A549 (cell line): ENCODE results near the gene PRR23A. TPM values are rescaled to one million over a fixed set of nuclear protein-coding genes. Genes with fewer than 3 reads are reported as not detected.

Experiments used
- ATAC-seq, 2 experiments: fragments of 200-7000 bp in 1 of 2; fragments of >200 bp in 1 of 2; cut with Nextera tagmentation in 1 of 2; cut with Tn5 transposase in 1 of 2; 3 replicates each; pipeline versions ENCODE4 v1.8.0 to v1.9.1; 2018 to 2020; ENCODE audit warnings: mild to moderate bottlenecking in 1 of 2, moderate library complexity in 1 of 2
- CTCF ChIA-PET: fragments of 300-600 bp; sonication (Branson Sonifier 250); formaldehyde crosslinking; extraction: SDS; loops from one replicate; lab custom pipeline; 2021; ENCODE audit warnings: antibody characterized with exemption, inconsistent platforms; lab: Yijun Ruan, JAX
- POLR2A ChIA-PET: fragments of 350-600 bp; formaldehyde crosslinking; extraction: SDS; loops from one replicate; lab custom pipeline; 2021; ENCODE audit warnings: antibody characterized with exemption, inconsistent platforms; lab: Yijun Ruan, JAX
- DNase-seq, 2 experiments: peaks; one replicate each; pipeline versions ENCODE4 v3.0.0 to v3.0.0-alpha.2; 2011 to 2016; ENCODE audit warnings: low read depth in 1 of 2, low spot score in 1 of 2
- FAIRE-seq: peaks from 2 replicates; lab custom pipeline; 2011; peaks lifted over from hg19 to GRCh38; lab: Jason Lieb, UNC
- H3K27ac ChIP-seq, 2 experiments: fragments of >200 bp; sonication (Bioruptor Twin); formaldehyde crosslinking; 3 replicates each; pipeline ENCODE4 v1.5.1; 2016 to 2017
- H3K4me1 ChIP-seq: fragments of >200 bp; sonication (Bioruptor Twin); formaldehyde crosslinking; 3 replicates; pipeline ENCODE4 v1.6.1; 2016
- H3K4me2 ChIP-seq: fragments of >200 bp; sonication (Bioruptor Twin); formaldehyde crosslinking; 3 replicates; pipeline ENCODE4 v1.6.1; 2016
- H3K4me3 ChIP-seq: fragments of >200 bp; sonication (Bioruptor Twin); formaldehyde crosslinking; 3 replicates; pipeline ENCODE4 v1.5.1; 2016
- H3K9me3 ChIP-seq: fragments of >200 bp; sonication (Bioruptor Twin); formaldehyde crosslinking; 3 replicates; pipeline ENCODE4 v1.6.1; 2016
- BHLHE40 ChIP-seq: IDR thresholded peaks from 2 replicates; pipeline ENCODE4 v1.6.1; 2012; ENCODE audit warnings: low read depth, low read length, inconsistent platforms
- CBX2 ChIP-seq: fragments of 200-600 bp; sonication (generic); IDR thresholded peaks from 2 replicates; pipeline ENCODE4 v1.6.1; 2016; ENCODE audit warnings: low read depth, mild to moderate bottlenecking, borderline replicate concordance
- ESRRA ChIP-seq: fragments of 150-350 bp; IDR thresholded peaks from 2 replicates; pipeline ENCODE4 v1.6.1; 2014; ENCODE audit warnings: mild to moderate bottlenecking, low read length, borderline replicate concordance
- GATA3 ChIP-seq: IDR thresholded peaks from 2 replicates; pipeline ENCODE4 v1.6.1; 2012; ENCODE audit warnings: borderline replicate concordance
- HES2 ChIP-seq: fragments of >200 bp; sonication (Bioruptor Twin); formaldehyde crosslinking; IDR thresholded peaks from 2 replicates; pipeline ENCODE4 v1.6.1; 2016
- HOXA7 ChIP-seq: fragments of 250-450 bp; sonication (Bioruptor Pico); IDR thresholded peaks from 2 replicates; pipeline ENCODE4 v1.5.0; 2020; ENCODE audit warnings: mild to moderate bottlenecking, moderate library complexity
- HOXB13 ChIP-seq: fragments of 250-450 bp; sonication (Bioruptor Pico); IDR thresholded peaks from 2 replicates; pipeline ENCODE4 v1.5.0; 2020; ENCODE audit warnings: low read depth, mild to moderate bottlenecking, moderate library complexity
- HOXB5 ChIP-seq: fragments of 250-450 bp; sonication (Bioruptor Pico); IDR thresholded peaks from 2 replicates; pipeline ENCODE4 v1.5.0; 2020; ENCODE audit warnings: mild to moderate bottlenecking, moderate library complexity
- JUN ChIP-seq, 2 experiments: fragments of >200 bp; sonication (Bioruptor Twin); formaldehyde crosslinking; IDR thresholded peaks; 2 replicates in 1 of 2; 3 replicates in 1 of 2; pipeline ENCODE4 v1.6.1; 2016 to 2017
- JUNB ChIP-seq: fragments of >200 bp; sonication (Bioruptor Twin); formaldehyde crosslinking; IDR thresholded peaks from 2 replicates; pipeline ENCODE4 v1.6.1; 2016
- KDM1A ChIP-seq: fragments of 200-600 bp; sonication (generic); IDR thresholded peaks from 2 replicates; pipeline ENCODE4 v1.6.1; 2016; ENCODE audit warnings: low read depth, mild to moderate bottlenecking
- MYC ChIP-seq: IDR thresholded peaks from 2 replicates; pipeline ENCODE4 v1.6.1; 2012; ENCODE audit warnings: mild to moderate bottlenecking, inconsistent platforms, low read length, improper control_type of control experiment, borderline replicate concordance
- NFE2L2 ChIP-seq: fragments of 150-350 bp; conservative IDR thresholded peaks from 2 replicates; pipeline ENCODE4 v1.6.1; 2014; ENCODE audit warnings: low read length
- NR3C1 ChIP-seq: fragments of >200 bp; sonication (Bioruptor Twin); formaldehyde crosslinking; IDR thresholded peaks from 3 replicates; pipeline ENCODE4 v1.6.1; 2017
- PHF8 ChIP-seq: fragments of 200-600 bp; sonication (generic); IDR thresholded peaks from 2 replicates; pipeline ENCODE4 v1.6.1; 2016; ENCODE audit warnings: low read depth, mild to moderate bottlenecking, antibody characterized with exemption, moderate library complexity, borderline replicate concordance
- POLR2AphosphoS2 ChIP-seq: conservative IDR thresholded peaks from 2 replicates; pipeline ENCODE4 v1.6.1; 2012; ENCODE audit warnings: low read length, improper control_type of control experiment, inconsistent platforms
- RARB ChIP-seq: fragments of 250-450 bp; sonication (Bioruptor Pico); IDR thresholded peaks from 2 replicates; pipeline ENCODE4 v1.8.0; 2021; ENCODE audit warnings: mild to moderate bottlenecking, moderate library complexity
- RCOR1 ChIP-seq: fragments of 150-350 bp; IDR thresholded peaks from 2 replicates; pipeline ENCODE4 v1.6.1; 2014; ENCODE audit warnings: antibody characterized with exemption, low read length, low read depth
- REST ChIP-seq: fragments of 200-600 bp; sonication (generic); IDR thresholded peaks from 2 replicates; pipeline ENCODE4 v1.6.1; 2016; ENCODE audit warnings: antibody characterized with exemption, mild to moderate bottlenecking, moderate library complexity
- SMC3 ChIP-seq: fragments of >200 bp; sonication (Bioruptor Twin); formaldehyde crosslinking; IDR thresholded peaks from 3 replicates; pipeline ENCODE4 v1.6.1; 2018; ENCODE audit warnings: inconsistent platforms
- TFCP2L1 ChIP-seq: fragments of 250-450 bp; sonication (Bioruptor Pico); IDR thresholded peaks from 2 replicates; pipeline ENCODE4 v1.5.0; 2021; ENCODE audit warnings: mild to moderate bottlenecking
- WGBS: methylation state at CpG from one replicate; pipeline ENCODE4 v1.1.6; 2017; ENCODE audit errors: missing lambda C conversion rate; 5-methylcytosine and 5-hydroxymethylcytosine counted together
- polyA plus RNA-seq, 4 experiments: library from polyadenylated mRNA; depleted of rRNA in 3 of 4; stranded (reverse); fragments of >200 nt; fragmentation: RNase III in 1 of 4; extraction: RNeasy Plus Mini Kit Qiagen cat#74134 plus additional on column Dnase treatment in 1 of 4; gene quantifications; 2 replicates in 3 of 4; 3 replicates in 1 of 4; pipeline ENCODE4 v1.2.3, GENCODE V29; 2011 to 2017
- TF ChIP-seq, protein P1 (sequence below): IDR thresholded peaks from 2 replicates; pipeline ENCODE4 v1.6.1; 2012; ENCODE audit warnings: low read depth, borderline replicate concordance

PRR23A gene
- polyA plus RNA-seq, 2 of the 4 experiments (the other 2 are of a cell fraction), result not detected

DNA sequence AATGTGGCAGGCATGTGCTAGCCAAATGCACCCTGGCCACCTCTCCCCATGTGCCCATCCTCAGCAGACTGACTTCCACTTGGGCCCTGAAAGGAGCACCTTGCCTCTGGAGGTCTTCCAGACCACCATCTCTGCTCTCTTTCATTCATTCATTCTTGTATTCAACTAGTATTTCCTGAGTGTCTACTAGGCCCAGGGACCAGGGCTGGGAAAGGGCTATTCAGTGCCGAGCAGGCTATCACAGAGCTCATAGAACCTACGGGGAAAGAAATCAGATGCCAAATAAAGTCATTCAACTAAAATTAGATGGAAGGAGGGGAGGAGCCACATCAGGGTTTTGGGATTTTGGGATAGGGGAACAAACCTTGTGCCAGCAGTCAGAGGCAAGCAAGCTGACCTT is 18.9 kb downstream of the PRR23A start:
- no peak for FAIRE-seq
- Histone ChIP-seq H3K4me1 (no peaks in the 10 kb centered on the region), H3K27ac (no peak overlapping the region), H3K4me2 (no peak overlapping the region), H3K9me3 (no peaks in the 10 kb centered on the region), H3K4me3 (no peak overlapping the region)
- CTCF ChIA-PET, result interaction anchor here (1.0 to 1.5 kb wide), 2 partner anchors 51 to 72 kb away, joined by 3 read pairs; no protein-coding TSS in a partner anchor
- no peak for ATAC-seq
- no peak for DNase-seq
- POLR2A ChIA-PET, result no interaction called here
- TF ChIP-seq PHF8 (no peak), MYC (no peak), GATA3 (no peak), SMC3 (no peak), HOXB13 (CRISPR knock-in tag) (no peak), BHLHE40 (no peak), KDM1A (no peak), HES2 (no peak), TFCP2L1 (CRISPR knock-in tag) (no peak)
- TF ChIP-seq, protein P1, sequence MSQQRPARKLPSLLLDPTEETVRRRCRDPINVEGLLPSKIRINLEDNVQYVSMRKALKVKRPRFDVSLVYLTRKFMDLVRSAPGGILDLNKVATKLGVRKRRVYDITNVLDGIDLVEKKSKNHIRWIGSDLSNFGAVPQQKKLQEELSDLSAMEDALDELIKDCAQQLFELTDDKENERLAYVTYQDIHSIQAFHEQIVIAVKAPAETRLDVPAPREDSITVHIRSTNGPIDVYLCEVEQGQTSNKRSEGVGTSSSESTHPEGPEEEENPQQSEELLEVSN, result no peak
- TF ChIP-seq, all 56 proteins: peak for 0
- 96% methylated on average over 2 of the region's 2 CpGs for WGBS

- Histone ChIP-seq H3K4me2 (no peak overlapping the region), H3K4me3 (no peak overlapping the region), H3K27ac (no peak overlapping the region), H3K4me1 (no peaks in the 10 kb centered on the region), H3K9me3 (no peaks in the 10 kb centered on the region)
- ATAC-seq (no peak), DNase-seq (no peak), FAIRE-seq (no peak)
- WGBS, result 42% methylated on average over 4 of the region's 4 CpGs
- CTCF ChIA-PET, result no interaction called here
- POLR2A ChIA-PET, result no interaction called here
- TF ChIP-seq CBX2, result no peak
Observed at GRCh38 chr3:138985932-138986331, 20.1 kb downstream of the PRR23A start.

GRCh38 chr3:138984816-138985215 is 21.3 kb downstream of the PRR23A start:
- Histone ChIP-seq H3K4me2 (no peak overlapping the region), H3K4me3 (no peak overlapping the region), H3K27ac (no peak overlapping the region), H3K4me1 (no peaks in the 10 kb centered on the region), H3K9me3 (no peaks in the 10 kb centered on the region)
- ChIA-PET CTCF (no interaction called here), POLR2A (no interaction called here)
- ATAC-seq (no peak), FAIRE-seq (no peak), DNase-seq (no peak)
- 22% methylated on average over 3 of the region's 3 CpGs for WGBS
- TF ChIP-seq HOXA7 (no peak), JUN (IDR thresholded peaks at IDR 0.05) (no peak), NR3C1 (no peak), RARB (CRISPR knock-in tag) (no peak), RCOR1 (no peak), REST (no peak), HES2 (no peak), HOXB5 (CRISPR knock-in tag) (no peak), JUNB (no peak), ESRRA (no peak), POLR2AphosphoS2 (no peak), NFE2L2 (no peak)
